HG03571 (cell line): ENCODE measurements around the gene GRID1.
"Not testable (repeated sequence)": the region's sequence is repeated elsewhere in the genome, so short reads cannot be mapped to it uniquely, and the experiment has no call there.

ENCODE experiments used
- ATAC-seq: cut with Tn5 transposase; IDR thresholded peaks from one replicate; pipeline ENCODE4 v1.9.1; 2021; ENCODE audit not compliant: unreplicated experiment

GRID1 gene

DNA sequence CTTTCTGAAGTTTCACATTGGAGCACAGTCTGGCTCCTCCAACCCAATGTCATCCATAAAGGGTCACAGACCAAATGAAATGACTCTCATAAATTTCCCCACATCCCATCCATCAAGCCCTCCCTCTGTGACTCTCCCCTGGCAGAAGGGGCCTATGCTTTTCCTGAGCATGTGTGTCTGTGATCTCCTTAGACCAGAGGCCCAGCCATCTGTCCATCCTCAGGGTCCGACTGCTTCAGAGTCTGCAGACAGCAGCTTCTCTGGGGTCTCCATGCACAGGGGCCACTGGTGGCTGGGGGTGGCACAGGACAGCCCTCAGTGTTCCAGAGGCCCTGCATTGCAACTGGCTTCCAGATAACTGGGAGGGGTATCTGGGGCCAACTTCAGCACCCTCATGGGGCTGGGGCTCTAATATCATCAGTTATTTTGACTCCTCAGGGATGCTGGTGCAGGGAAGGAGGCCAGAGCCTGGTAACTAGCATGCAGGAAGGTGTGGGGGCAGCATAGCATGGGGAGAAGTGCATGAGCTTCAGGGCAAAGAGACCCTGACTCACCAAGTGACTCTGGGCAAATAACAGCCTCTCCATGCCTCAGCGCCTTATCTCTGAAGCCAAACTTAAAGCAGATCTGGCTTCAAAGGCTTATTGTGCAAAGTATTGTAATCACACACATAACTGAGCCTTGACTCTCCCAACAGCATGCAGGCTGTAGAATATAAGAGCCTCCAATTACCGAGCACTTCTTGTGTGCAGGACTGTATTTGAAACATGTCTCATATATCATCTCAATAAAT, 266.9 kb downstream of the GRID1 start:
- no peak for ATAC-seq

DNA sequence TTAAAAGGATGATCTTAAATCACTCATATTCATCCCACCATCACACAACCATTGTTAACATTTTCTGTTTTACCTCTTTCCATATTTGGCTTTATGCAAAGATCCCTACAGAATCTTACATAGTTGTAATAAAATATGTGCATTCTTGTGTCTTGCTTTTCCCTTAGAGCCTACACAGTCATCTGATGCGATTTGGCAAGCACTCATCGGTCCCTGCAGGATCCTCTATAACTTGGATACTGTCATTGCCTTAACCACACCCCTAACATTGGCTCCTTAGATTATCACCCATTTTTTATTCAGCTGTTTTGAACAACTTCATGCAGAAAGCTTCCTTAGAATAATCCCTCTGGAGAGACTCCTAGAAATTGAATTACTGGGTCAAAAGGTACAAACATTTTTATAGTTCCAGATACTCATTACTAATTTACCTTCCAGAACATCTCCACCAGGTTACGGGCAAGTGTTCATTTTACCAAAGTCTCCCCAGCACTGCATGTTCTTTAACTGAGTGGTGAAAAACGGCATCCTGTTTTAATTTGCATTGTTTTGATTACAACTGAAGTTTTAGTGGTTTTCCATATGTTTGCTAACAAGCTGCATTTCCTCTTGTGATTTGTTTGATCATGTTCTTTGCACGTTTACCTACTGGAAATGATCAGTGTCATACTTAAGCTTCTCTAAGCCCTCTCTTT, 268.3 kb downstream of the GRID1 start:
- no peak for ATAC-seq

DNA sequence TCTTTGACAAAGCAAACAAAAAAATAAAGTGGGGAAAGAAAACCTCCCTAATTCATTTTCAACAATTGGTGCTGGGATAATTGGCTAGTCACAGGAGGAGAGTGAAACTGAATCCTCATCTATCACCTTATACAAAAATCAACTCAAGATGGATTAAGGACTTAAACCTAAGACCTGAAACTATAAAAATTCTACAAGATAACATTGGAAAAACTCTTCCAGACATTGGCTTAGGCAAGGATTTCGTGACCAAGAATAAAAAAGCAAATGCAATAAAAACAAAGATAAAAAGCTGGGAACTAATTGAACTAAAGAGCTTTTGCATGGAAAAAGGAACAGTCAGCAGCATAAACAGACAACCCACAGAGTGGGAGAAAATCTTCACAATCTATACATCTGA, 271.5 kb downstream of the GRID1 start:
- ATAC-seq, result not testable (repeated sequence)

DNA sequence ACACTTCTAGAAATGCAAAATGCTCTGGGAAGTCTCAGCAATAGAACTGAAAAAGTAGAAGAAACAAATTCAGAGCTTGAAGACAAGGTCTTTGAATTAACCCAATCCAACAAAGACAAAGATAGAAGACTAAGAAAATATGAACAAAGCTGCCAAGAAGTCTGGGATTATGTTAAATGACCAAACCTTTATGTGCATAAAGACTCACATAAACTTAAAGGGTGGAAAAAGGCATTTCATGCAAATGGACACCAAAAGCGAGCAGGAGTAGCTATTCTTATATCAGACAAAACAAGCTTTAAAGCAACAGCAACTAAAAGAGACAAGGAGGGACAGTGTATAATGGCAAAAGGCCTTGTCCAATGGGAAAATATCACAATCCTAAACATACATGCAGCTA, 274.3 kb downstream of the GRID1 start:
- ATAC-seq, result not testable (repeated sequence)

DNA sequence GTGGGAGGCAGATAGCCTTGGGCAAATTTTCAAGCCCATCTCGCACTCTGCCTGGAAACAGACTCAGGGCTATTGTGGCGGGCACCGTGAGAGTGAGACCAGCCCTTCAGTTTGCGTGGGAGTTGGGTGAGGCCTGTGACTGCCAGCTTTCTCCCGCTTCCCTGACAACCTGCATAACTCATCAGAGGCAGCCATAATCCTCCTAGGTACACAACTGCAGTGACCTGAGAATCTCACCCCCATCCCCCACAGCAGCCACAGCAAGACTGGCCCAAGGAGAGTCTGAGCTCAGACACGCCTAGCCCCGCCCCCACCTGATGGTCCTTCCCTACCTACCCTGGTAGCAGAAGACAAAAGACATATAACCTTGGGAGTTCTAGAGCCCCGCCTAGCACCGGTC, 275.4 kb downstream of the GRID1 start:
- ATAC-seq, result no peak

DNA sequence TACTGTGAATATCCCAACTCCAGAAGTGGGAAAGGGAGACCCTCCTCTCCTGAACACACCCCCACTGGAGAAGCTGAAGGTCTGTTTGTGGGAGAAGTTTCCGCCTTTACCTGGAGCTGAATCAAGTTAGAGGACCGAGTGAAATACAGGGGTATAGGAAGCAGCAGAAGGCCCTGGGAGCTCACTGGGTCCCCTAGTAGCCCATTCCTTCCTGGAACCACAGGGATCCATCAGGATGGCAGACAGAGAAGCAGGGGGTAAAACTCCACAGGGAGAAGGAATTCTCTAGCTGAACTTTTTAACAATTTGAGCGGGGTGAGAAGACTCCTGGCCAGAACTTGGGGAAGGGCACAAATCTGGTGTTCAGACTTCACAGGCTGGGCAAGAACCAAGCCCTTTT, 275.8 kb downstream of the GRID1 start:
- ATAC-seq, result no peak

- no peak for ATAC-seq
Observed at GRCh38 chr10:86087716-86088115, 278.9 kb downstream of the GRID1 start.

GRCh38 chr10:86086418-86086817, 280.2 kb downstream of the GRID1 start:
- no peak for ATAC-seq

DNA sequence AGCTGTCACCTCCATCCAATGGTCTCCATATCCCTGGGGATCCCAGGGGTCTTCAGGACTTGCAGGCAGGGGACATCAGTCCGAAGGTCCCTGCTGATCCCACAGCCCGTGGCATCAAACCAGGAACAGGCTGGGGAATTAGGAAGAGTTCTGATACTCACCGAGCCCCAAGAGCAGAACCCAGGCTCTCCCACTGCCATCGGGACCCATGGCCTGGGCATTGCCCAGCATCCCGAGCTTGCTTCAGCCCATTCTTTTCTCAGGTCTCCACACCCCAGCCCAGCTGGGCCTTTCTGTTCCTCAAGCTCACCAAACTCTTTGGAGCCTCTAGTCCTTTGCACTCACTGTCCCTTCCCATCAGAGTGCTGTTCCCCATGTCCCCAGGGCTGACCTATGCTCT, 280.9 kb downstream of the GRID1 start:
- no peak for ATAC-seq

- no peak for ATAC-seq
Observed at GRCh38 chr10:86085136-86085535, 281.5 kb downstream of the GRID1 start.

- no peak for ATAC-seq
Observed at GRCh38 chr10:86084585-86084984, 282.0 kb downstream of the GRID1 start.

- ATAC-seq, result no peak
Observed at GRCh38 chr10:86083664-86084175, 282.9 kb downstream of the GRID1 start.

DNA sequence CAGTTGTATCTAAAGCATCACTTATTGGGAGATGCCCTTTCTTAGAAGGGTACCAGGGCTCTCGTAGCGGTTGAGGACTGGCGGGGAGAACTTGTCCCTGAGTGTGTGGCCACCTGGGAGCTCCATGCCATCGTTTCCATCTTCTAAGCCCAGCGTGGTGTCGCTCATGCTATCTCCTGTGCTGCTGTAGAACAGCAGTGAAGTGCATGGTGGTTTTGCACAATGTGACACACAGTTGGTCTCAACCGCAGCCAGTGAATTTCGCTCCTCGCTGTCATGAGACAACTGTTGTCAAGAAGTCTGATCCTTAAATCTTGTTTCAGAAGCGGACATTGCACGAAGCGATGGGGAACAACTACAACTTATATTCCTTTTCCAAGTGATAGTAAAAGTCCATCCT, 283.4 kb downstream of the GRID1 start:
- ATAC-seq, result no peak

DNA sequence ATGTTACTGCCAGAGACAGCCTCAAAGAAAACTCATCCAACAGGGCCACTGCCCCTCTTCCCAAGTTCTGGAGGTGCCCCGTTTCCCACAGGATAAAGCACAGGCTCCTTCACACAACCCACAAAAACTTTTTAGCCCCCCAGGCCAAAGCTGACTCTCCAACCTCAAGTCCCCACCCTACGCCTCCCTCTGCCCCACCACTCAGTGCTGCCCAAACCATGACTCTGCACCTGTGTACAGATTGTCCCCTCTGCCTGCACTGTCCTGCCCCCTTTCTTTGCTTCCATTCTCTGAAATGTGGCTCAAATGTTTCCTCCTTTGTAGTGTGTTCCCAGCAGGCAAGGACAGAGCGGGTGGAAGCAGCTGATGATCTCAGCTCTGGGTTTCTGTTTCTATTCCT, 284.0 kb downstream of the GRID1 start:
- ATAC-seq, result no peak

DNA sequence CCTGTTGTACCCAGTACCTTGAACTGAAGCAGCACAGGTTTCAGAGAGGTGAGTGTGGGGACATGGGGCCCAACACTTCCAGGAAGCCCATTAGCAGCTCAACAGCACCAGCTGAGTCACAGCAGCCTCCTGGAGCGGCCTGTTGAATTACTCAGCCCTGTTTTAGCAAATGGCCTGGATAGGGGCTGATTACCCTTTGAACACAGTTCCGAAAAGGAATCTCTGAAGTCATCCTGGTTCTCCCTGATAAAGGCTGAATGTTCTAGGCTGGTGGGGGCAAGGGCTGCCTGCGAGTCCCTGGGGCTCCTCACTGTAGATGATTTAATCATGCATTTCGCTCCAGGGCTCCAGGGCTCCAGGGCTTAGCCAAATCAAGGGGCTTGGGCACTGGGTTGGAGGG, 287.5 kb downstream of the GRID1 start:
- no peak for ATAC-seq

DNA sequence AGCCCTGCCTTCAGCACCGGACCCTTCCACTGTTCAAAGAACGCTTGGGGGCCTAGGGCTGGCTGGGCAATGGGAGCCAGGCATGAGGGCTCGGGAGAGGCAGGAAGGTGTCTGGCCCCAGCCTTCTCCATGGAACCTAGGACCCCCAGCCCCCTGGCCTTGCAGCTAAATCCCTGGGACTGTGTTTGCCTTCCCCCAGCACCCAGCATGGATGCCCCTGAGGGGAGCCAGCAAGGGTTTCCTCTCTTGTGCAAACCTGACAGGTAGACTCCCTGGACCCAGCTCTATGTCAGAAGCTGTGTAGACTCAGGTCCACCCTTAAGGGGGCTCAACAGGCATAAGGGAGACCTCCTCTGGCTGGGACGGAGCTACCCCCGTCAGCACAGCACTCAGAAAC, 288.0 kb downstream of the GRID1 start:
- no peak for ATAC-seq

- no peak for ATAC-seq
Observed at GRCh38 chr10:86077871-86078638, 288.5 kb downstream of the GRID1 start.

DNA sequence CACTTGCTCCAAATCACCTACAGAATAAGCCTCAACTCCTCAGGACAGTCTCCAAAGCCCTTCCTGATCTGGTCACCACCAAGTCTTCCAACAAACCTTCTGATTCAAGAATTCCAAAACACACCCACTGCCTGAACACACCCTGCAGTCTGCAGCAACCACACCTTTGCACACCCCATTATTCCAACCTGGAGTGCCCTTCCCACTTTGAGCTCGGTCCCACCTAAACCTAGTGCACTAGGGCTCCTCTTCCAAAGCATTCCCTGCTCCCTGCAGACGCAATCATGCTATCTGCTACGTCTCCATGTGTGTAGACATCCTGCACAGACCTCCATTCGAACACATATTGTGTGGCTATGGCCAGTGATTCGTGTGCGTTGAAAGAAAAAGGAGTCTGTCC, 289.3 kb downstream of the GRID1 start:
- no peak for ATAC-seq

DNA sequence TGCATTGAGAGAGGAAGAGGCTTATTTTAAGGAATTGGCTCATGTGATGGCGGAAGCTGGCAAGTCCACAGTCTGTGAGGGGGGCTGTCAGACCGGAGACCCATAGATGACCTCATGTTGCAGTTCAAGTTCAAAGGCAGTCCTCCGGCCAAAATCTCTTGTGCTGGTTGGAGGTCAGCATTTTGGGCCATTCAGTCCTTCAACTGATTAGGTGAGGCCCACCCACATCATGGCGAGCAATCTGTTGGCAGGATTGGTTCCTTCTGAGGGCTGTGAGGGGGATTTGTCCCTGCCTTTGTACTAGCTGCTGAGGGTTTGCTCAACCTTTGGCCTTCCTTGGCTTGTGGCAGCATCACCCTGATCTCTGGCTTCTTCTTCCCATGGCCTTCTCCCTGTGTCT, 290.1 kb downstream of the GRID1 start:
- ATAC-seq, result not testable (repeated sequence)

GRCh38 chr10:86075512-86075911, 291.1 kb downstream of the GRID1 start:
- ATAC-seq, result no peak

- no peak for ATAC-seq
Observed at GRCh38 chr10:86074294-86074693, 292.3 kb downstream of the GRID1 start.
